HUES6 (cell line): ENCODE results near the gene KRI1.

Experiments used
- H3K27ac ChIP-seq: 2 replicates; pipeline ENCODE4 v1.7.0; 2013; ENCODE audit warnings: low read depth, mild to moderate bottlenecking, low read length, inconsistent platforms
- H3K27me3 ChIP-seq: 2 replicates; pipeline ENCODE4 v1.6.1; 2013; ENCODE audit warnings: low read length; ENCODE audit not compliant: control insufficient read depth, insufficient read depth
- H3K36me3 ChIP-seq: 2 replicates; pipeline ENCODE4 v1.6.1; 2013; ENCODE audit warnings: low read length; ENCODE audit not compliant: control insufficient read depth, insufficient read depth
- H3K4me1 ChIP-seq: 2 replicates; pipeline ENCODE4 v1.6.1; 2013; ENCODE audit warnings: low read length; ENCODE audit not compliant: control insufficient read depth, insufficient read depth
- H3K4me3 ChIP-seq: 2 replicates; pipeline ENCODE4 v1.5.1; 2013; ENCODE audit warnings: low read depth, low read length
- H3K9ac ChIP-seq: one replicate; pipeline ENCODE4 v1.6.1; 2013; ENCODE audit warnings: mild to moderate bottlenecking, low read length
- H3K9me3 ChIP-seq: 2 replicates; pipeline ENCODE4 v1.6.1; 2013; ENCODE audit warnings: low read depth, low read length; ENCODE audit not compliant: control insufficient read depth, insufficient read depth

Gene KRI1

DNA sequence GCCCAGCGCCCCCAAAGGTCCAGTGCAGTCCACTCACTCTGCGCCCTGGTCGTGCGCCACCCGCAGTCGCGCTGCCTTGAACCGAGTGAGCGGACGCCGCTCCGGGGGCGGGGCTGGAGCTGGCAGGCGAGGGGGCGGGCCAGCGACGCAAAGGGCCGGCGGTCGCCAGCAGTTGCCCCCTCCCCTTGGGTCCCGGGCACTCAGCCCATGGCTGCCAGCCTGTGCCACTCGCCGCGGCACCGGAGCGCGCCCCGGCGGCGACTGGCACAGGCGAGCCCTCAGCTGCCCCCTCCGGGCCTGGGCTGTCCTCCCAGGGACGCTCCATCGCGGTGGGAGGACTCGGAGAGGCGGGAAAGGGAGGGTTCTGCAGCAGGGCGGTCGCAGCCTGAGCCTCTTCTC, 48.5 kb downstream of the KRI1 start, which contains the start of gene S1PR5:
Gene S1PR5, minus strand, starts transcription at position 87 of the 399 bp plus-strand sequence. CDS start 2,436 bp downstream, outside the sequence.
- no peak within 1 kb of the TSS for H3K27ac ChIP-seq
- peak within 1 kb of the TSS; percentile 69 for H3K9ac ChIP-seq
- H3K27me3 ChIP-seq: peaks cover 72% of the 10 kb centered on the region
- H3K36me3 ChIP-seq: no peaks in the 10 kb centered on the region
- no peaks in the 10 kb centered on the region for H3K9me3 ChIP-seq
- H3K4me1 ChIP-seq: peaks cover 22% of the 10 kb centered on the region
- peak within 1 kb of the TSS; percentile 90 for H3K4me3 ChIP-seq

DNA sequence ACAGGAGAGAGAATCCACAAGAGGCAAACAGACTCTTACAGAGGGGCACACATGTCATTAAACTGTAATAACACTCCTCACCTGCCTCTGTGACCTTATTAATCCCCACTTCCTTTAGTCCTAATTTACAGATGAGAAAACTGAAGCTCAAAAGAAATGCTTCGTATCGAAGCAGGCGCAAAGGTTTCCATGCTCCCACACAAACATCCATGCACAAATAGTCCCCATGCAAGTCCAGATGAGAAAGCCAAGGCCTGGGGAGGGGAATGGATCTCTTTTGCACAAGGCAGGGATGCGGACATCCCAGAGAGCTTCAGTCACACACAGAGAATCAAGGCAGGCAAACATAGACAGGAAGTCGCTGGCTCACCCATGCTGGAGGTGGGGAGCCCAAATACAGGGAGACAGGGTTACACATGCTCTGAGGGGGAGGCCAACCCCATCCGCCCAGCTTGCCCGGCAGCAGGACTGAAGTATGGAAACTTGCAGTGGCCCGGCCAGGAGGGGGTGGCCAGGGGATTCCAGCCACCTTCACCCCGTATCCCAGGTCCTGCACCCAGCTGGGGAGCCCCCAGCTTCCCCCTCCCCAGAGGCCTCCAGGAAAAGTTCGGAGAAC, 49.0 kb downstream of the KRI1 start:
- H3K4me1 ChIP-seq: peaks cover 22% of the 10 kb centered on the region
- H3K36me3 ChIP-seq: no peaks in the 10 kb centered on the region
- H3K9me3 ChIP-seq: no peaks in the 10 kb centered on the region
- H3K4me3 ChIP-seq: peak overlapping the region; percentile 90
- peaks cover 72% of the 10 kb centered on the region for H3K27me3 ChIP-seq
- peak overlapping the region; percentile 32 for H3K9ac ChIP-seq
- no peak overlapping the region for H3K27ac ChIP-seq

DNA sequence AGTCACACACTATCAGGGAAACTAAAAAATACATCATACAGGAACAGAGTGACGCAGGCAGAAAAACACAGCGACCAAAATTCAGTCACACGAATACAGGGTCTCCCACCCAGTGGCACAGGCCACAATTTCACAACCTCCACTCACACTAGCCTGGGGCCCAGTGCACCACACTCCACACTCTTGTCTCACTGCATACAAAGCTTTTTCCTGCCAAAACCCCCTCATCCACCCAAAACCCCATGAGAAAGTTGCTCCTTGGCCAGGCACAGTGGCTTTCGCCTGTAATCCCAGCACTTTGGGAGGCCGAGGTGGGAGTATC, 49.8 kb downstream of the KRI1 start:
- peaks cover 22% of the 10 kb centered on the region for H3K4me1 ChIP-seq
- H3K36me3 ChIP-seq: no peaks in the 10 kb centered on the region
- no peak overlapping the region for H3K27ac ChIP-seq
- H3K4me3 ChIP-seq: no peak overlapping the region; the same call in 1 of the 2 replicates
- H3K9ac ChIP-seq: no peak overlapping the region
- H3K9me3 ChIP-seq: no peaks in the 10 kb centered on the region
- H3K27me3 ChIP-seq: peaks cover 72% of the 10 kb centered on the region

DNA sequence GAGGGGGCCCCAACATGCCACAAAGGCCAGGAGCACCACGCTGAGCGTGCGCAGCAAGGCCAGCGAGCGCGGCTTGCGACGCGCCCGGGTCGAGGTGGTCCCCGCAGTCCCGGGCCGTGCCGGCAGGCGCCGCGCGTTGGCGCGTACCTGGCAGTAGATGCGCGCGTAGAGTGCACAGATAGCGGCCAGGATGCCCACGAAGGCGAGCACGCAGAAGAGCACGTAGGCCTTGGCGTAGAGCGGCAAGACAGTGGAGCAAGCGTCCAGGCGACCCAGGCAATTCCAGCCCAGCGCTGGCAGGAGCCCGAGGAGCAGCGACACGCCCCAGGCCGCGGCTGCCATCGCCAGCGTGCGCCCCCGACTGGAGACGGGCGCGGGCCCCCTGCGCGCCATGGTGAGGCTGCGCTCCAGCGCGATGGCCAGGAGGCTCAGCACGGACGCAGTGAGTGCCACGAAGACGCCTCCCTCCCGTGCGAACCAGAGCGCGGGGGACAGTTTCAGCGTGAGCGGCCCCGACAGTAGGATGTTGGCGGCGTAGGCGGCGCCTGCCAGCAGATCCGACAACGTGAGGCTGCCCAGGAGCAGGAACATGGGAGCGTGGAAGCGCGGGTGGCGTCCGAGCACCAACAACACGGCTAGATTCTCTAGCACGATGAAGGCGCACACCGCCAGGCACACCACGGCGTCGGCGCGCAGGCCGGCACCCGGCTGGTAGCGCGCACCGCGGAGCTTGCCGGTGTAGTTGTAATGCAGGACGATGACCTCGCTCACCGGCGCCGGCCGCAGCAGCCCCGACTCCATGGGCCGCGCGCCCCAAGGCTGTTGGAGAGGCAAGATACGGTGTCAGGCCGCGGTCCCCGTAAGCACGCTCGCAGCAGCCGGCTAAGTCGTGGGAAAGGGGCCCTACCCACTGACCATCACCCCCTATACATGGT, 51.3 kb downstream of the KRI1 start:
- peaks cover 27% of the 10 kb centered on the region for H3K4me1 ChIP-seq
- H3K9me3 ChIP-seq: no peaks in the 10 kb centered on the region
- peak overlapping the region; percentile 35 for H3K9ac ChIP-seq
- no peaks in the 10 kb centered on the region for H3K36me3 ChIP-seq
- no peak overlapping the region for H3K27ac ChIP-seq
- peak overlapping the region; percentile 50 for H3K4me3 ChIP-seq
- peaks cover 71% of the 10 kb centered on the region for H3K27me3 ChIP-seq

DNA sequence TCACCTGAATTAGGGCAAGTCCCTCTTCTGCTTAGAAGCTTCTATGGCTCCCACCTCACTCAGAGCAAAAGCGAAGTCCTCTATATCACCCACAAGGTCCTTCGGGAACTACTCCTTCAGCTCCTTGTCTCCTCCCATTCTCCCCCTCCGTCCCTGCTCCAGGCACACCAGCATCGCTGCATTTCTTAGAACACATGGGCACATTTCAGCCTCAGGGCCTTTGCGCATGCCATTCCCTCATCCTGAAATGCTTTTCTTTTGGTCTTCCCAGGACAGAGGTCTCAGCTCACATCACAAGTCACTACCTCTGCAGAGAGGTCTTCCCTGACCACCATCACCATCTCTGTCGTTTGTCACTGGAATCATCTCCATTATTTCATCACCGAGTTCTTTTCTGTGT, 52.6 kb downstream of the KRI1 start:
- H3K27ac ChIP-seq: no peak overlapping the region
- H3K9ac ChIP-seq: no peak overlapping the region
- H3K27me3 ChIP-seq: peaks cover 59% of the 10 kb centered on the region
- peaks cover 17% of the 10 kb centered on the region for H3K4me1 ChIP-seq
- no peaks in the 10 kb centered on the region for H3K9me3 ChIP-seq
- no peaks in the 10 kb centered on the region for H3K36me3 ChIP-seq
- H3K4me3 ChIP-seq: no peak overlapping the region

DNA sequence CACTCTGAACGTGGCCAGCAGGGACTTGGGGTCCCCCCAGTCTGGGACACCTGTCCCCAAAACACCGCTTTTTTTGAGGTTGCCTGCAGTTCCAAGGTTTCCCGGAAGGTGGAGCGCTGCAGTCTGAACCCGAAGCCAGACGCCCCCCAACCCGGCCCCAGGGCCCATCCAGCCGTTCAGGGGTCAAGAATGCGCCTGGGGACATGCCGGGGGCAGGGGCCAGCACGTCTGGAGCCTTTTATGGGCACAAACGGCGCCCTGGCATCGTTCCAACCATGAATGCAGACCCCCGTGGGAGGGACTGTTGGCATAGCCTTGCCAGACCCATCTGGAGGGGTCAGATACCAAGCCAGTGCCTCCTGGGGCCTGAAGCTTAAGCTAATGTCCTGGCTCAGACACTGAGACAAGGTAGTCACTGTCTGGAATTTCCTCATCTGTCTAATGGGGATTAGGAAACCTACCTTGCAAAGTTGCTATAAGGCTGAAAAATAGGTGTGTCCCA, 55.5 kb downstream of the KRI1 start:
- no peak overlapping the region for H3K27ac ChIP-seq
- no peaks in the 10 kb centered on the region for H3K9me3 ChIP-seq
- peaks cover 30% of the 10 kb centered on the region for H3K27me3 ChIP-seq
- H3K4me1 ChIP-seq: peaks cover 10% of the 10 kb centered on the region
- H3K4me3 ChIP-seq: no peak overlapping the region
- no peaks in the 10 kb centered on the region for H3K36me3 ChIP-seq
- peak overlapping the region; percentile 0 for H3K9ac ChIP-seq

DNA sequence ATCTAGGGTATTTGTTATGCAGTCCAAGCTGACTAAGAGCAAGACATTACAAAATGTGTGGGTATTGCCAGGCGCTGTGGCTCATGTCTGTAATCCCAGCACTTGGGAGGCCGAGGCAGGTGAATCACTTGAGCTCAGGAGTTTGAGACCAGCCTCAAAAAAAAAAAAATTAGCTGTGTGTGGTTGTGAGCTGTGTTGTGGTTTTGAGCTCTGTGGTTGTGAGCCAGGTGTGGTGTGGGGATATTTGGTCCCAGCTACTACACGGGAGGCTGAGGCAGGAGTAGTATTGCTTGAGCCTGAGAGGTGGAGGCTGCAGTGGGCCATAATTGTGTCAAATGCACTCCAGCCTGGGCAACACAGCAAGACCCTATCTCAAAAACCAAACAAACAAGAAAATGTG, 57.1 kb downstream of the KRI1 start:
- Histone ChIP-seq H3K4me1 (peaks cover 5% of the 10 kb centered on the region; the same call in 1 of the 2 replicates), H3K9ac (no peak overlapping the region), H3K36me3 (no peaks in the 10 kb centered on the region), H3K9me3 (no peaks in the 10 kb centered on the region), H3K27ac (no peak overlapping the region), H3K4me3 (no peak overlapping the region), H3K27me3 (peaks cover 14% of the 10 kb centered on the region)

DNA sequence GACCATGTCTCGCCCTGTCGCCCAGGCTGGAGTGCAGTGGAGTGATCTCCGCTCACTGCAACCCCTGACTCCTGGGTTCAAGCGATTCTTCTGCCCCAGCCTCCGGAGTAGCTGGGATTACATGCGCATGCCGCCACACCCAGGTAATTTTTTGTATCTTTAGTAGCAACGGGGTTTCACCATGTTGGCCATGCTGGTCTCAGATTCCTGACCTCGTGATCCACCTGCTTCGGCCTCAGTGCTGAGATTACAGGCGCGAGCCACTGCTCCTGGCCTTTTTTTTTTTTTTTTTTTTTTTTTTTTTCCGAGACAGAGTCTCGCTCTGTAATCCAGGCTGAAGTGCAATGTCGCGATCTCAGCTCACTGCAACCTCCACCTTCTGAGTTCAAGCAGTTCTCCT, 57.8 kb downstream of the KRI1 start:
- H3K9ac ChIP-seq: no peak overlapping the region
- H3K9me3 ChIP-seq: no peaks in the 10 kb centered on the region
- H3K4me3 ChIP-seq: no peak overlapping the region
- peaks cover 7% of the 10 kb centered on the region for H3K27me3 ChIP-seq
- peaks cover 5% of the 10 kb centered on the region; the same call in 1 of the 2 replicates for H3K4me1 ChIP-seq
- no peaks in the 10 kb centered on the region for H3K36me3 ChIP-seq
- H3K27ac ChIP-seq: no peak overlapping the region

DNA sequence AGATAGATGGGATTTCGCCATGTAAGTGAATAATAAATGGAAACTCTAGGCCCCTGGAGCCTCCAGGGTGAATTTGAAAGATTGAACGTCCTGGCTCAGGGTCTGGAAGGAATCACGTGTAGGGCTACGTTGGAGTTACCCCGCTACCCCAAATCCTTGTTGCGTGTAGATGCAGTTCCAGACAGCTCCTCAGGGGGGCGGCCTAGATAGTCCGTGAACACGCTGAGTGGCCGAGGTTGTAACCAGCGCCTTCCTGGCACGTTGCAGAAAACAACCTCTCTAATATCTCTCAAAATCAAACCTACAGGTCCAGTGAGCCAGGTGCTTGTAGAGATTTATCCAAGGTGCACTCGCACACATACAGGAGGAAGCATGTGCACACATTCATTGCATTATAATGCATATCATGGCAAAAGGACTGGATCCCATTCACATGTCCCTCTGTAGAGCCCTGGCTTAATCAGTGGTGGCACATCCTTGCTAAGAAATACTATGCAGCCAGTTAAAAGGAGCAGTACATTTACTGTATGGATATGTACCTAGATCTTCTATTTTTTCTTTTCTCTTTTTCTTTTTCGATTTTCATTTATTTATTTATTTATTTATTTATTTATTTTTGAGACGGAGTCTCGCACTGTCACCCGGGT, 60.1 kb downstream of the KRI1 start:
- Histone ChIP-seq H3K27ac (no peak overlapping the region), H3K4me1 (peaks cover 10% of the 10 kb centered on the region), H3K36me3 (no peaks in the 10 kb centered on the region), H3K9ac (no peak overlapping the region), H3K4me3 (no peak overlapping the region), H3K27me3 (no peaks in the 10 kb centered on the region), H3K9me3 (no peaks in the 10 kb centered on the region)
